Trophoblast cell (in vitro differentiated cells and primary cell): Measurements from ENCODE around the gene A3GALT2.
"Not testable (repeated sequence)": the region's sequence is repeated elsewhere in the genome, so short reads cannot be mapped to it uniquely, and the experiment has no call there.

Experiments
- DNase-seq, 2 donors: peaks; one replicate each; pipeline ENCODE4 v3.0.0-alpha.2; 2016
- H2AFZ ChIP-seq: 2 replicates; pipeline ENCODE4 v1.6.1; 2013; ENCODE audit warnings: low read length, moderate library complexity, mild to moderate bottlenecking; ENCODE audit not compliant: insufficient read depth, poor library complexity
- H2AK5ac ChIP-seq: 2 replicates; pipeline ENCODE4 v1.6.1; 2013; ENCODE audit warnings: mild to moderate bottlenecking, low read length
- H2BK120ac ChIP-seq: 2 replicates; pipeline ENCODE4 v1.6.1; 2013; ENCODE audit warnings: low read length, mild to moderate bottlenecking, moderate library complexity; ENCODE audit not compliant: insufficient read depth, poor library complexity
- H2BK12ac ChIP-seq: 2 replicates; pipeline ENCODE4 v1.6.1; 2013; ENCODE audit warnings: mild to moderate bottlenecking, low read length, moderate library complexity
- H2BK5ac ChIP-seq: 2 replicates; pipeline ENCODE4 v1.6.1; 2013; ENCODE audit warnings: low read length, low read depth, moderate library complexity, mild to moderate bottlenecking; ENCODE audit not compliant: poor library complexity
- H3K14ac ChIP-seq: 2 replicates; pipeline ENCODE4 v1.6.1; 2013; ENCODE audit warnings: mild to moderate bottlenecking, low read length
- H3K18ac ChIP-seq: 2 replicates; pipeline ENCODE4 v1.6.1; 2013; ENCODE audit warnings: mild to moderate bottlenecking, low read length
- H3K23ac ChIP-seq: 2 replicates; pipeline ENCODE4 v1.6.1; 2013; ENCODE audit warnings: low read length
- H3K27ac ChIP-seq: 2 replicates; pipeline ENCODE4 v1.5.1; 2013; ENCODE audit warnings: low read depth, mild to moderate bottlenecking, inconsistent platforms, low read length, moderate library complexity
- H3K27me3 ChIP-seq: 2 replicates; pipeline ENCODE4 v1.6.1; 2013; ENCODE audit warnings: inconsistent platforms, mild to moderate bottlenecking, low read length, moderate library complexity; ENCODE audit not compliant: insufficient read depth
- H3K36me3 ChIP-seq, 2 experiments: 1 replicate in 1 of 2; 2 replicates in 1 of 2; pipeline ENCODE4 v1.6.1; 2013; ENCODE audit warnings: low read length in 2 of 2, mild to moderate bottlenecking in 2 of 2, moderate library complexity in 1 of 2; ENCODE audit not compliant: insufficient read depth in 2 of 2, control insufficient read depth in 1 of 2
- H3K4ac ChIP-seq: 2 replicates; pipeline ENCODE4 v1.6.1; 2013; ENCODE audit warnings: low read depth, mild to moderate bottlenecking, low read length, moderate library complexity
- H3K4me1 ChIP-seq, 2 experiments: 1 replicate in 1 of 2; 2 replicates in 1 of 2; pipeline ENCODE4 v1.6.1; 2013; ENCODE audit warnings: low read length in 2 of 2, mild to moderate bottlenecking in 2 of 2, moderate library complexity in 1 of 2; ENCODE audit not compliant: insufficient read depth in 2 of 2, control insufficient read depth in 1 of 2
- H3K4me2 ChIP-seq: 2 replicates; pipeline ENCODE4 v1.6.1; 2013; ENCODE audit warnings: inconsistent platforms, mild to moderate bottlenecking, low read length, moderate library complexity
- H3K4me3 ChIP-seq: 2 replicates; pipeline ENCODE4 v1.5.1; 2013; ENCODE audit warnings: mild to moderate bottlenecking, low read depth, low read length, inconsistent platforms
- H3K79me1 ChIP-seq: one replicate; pipeline ENCODE4 v1.6.1; 2013; ENCODE audit warnings: low read length
- H3K79me2 ChIP-seq: 2 replicates; pipeline ENCODE4 v1.6.1; 2013; ENCODE audit warnings: low read length, mild to moderate bottlenecking; ENCODE audit not compliant: control insufficient read depth, insufficient read depth, poor library complexity
- H3K9ac ChIP-seq: 2 replicates; pipeline ENCODE4 v1.6.1; 2013; ENCODE audit warnings: mild to moderate bottlenecking, low read length
- H3K9me3 ChIP-seq: 2 replicates; pipeline ENCODE4 v1.6.1; 2013; ENCODE audit warnings: low read depth, mild to moderate bottlenecking, control low read depth, inconsistent platforms, low read length; ENCODE audit not compliant: insufficient read depth
- H4K12ac ChIP-seq: 2 replicates; pipeline ENCODE4 v1.6.1; 2013; ENCODE audit warnings: low read depth, mild to moderate bottlenecking, low read length, moderate library complexity
- H4K8ac ChIP-seq: 2 replicates; pipeline ENCODE4 v1.6.1; 2013; ENCODE audit warnings: low read depth, mild to moderate bottlenecking, low read length, moderate library complexity
- H4K91ac ChIP-seq: one replicate; pipeline ENCODE4 v1.6.1; 2013; ENCODE audit warnings: low read depth, mild to moderate bottlenecking, low read length, moderate library complexity
- WGBS: extraction: QIAGEN DNeasy Blood & Tissue Kit; methylation state at CpG from one replicate; pipeline ENCODE4 v1.1.7; 2013; ENCODE audit warnings: missing lambda C conversion rate; ENCODE audit not compliant: insufficient read length, insufficient coverage; ENCODE audit errors: extremely low coverage; 5-methylcytosine and 5-hydroxymethylcytosine counted together

Gene A3GALT2

DNA sequence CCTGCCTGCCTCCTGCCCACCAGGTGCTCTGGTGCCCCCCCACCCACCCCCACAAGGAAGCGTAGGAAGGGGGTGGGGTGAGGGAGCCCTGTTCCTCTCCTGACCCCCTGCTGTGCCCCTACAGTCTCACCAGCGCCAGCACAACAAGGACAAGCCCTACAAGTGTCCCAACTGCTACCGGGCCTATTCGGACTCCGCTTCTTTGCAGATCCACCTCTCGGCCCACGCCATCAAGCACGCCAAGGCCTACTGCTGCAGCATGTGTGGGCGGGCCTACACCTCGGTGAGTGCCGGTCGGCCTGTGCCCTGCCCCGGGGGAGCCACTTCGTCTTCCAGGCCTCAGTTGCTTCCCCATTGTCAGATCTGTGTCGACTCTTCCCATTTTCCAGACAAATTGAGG, 25.9 kb downstream of the A3GALT2 start:
- Histone ChIP-seq H2BK120ac (no peak overlapping the region), H3K4me2 (no peak overlapping the region), H4K8ac (no peak overlapping the region), H3K27ac (no peak overlapping the region), H3K79me1 (no peaks in the 10 kb centered on the region), H3K4me1 (no peaks in the 10 kb centered on the region), H3K79me2 (no peaks in the 10 kb centered on the region), H3K14ac (no peak overlapping the region), H2BK5ac (no peak overlapping the region), H2AK5ac (no peak overlapping the region), H4K12ac (no peak overlapping the region), H3K4ac (no peak overlapping the region), H3K9ac (no peak overlapping the region), H3K23ac (no peak overlapping the region), H3K27me3 (no peaks in the 10 kb centered on the region), H3K9me3 (no peaks in the 10 kb centered on the region), H3K4me3 (no peak overlapping the region), H4K91ac (no peak overlapping the region), H3K18ac (no peak overlapping the region), H3K36me3 (peaks cover 49 to 60% of the 10 kb centered on the region in 2 experiments), H2AFZ (no peak overlapping the region), H2BK12ac (no peak overlapping the region)
- no peak for DNase-seq
- no CpG with 5 or more reads among the region's 15 CpGs for WGBS

- H3K36me3 ChIP-seq: peaks cover 49 to 60% of the 10 kb centered on the region in 2 experiments
These were observed 26.6 kb downstream of the A3GALT2 start for GRCh38 chr1:33294071-33295010.

GRCh38 chr1:33292726-33293340, 28.1 kb downstream of the A3GALT2 start:
- no peak overlapping the region for H2BK5ac ChIP-seq
- no peak overlapping the region for H2BK120ac ChIP-seq
- H3K18ac ChIP-seq: no peak overlapping the region
- H4K12ac ChIP-seq: no peak overlapping the region
- no peak overlapping the region for H2AK5ac ChIP-seq
- no peak overlapping the region for H3K23ac ChIP-seq
- no peaks in the 10 kb centered on the region for H3K79me1 ChIP-seq
- H3K9me3 ChIP-seq: peaks cover 2% of the 10 kb centered on the region
- no peaks in the 10 kb centered on the region for H3K79me2 ChIP-seq
- H2AFZ ChIP-seq: no peak overlapping the region
- no peaks in the 10 kb centered on the region for H3K4me1 ChIP-seq
- no peak overlapping the region for H3K27ac ChIP-seq
- H3K4me2 ChIP-seq: no peak overlapping the region
- peaks cover 47 to 58% of the 10 kb centered on the region in 2 experiments for H3K36me3 ChIP-seq
- no peak overlapping the region for H2BK12ac ChIP-seq
- WGBS: no CpG with 5 or more reads among the region's 13 CpGs
- no peak for DNase-seq
- no peak overlapping the region for H3K14ac ChIP-seq
- H3K4ac ChIP-seq: no peak overlapping the region
- no peak overlapping the region for H3K9ac ChIP-seq
- H4K91ac ChIP-seq: no peak overlapping the region
- no peaks in the 10 kb centered on the region for H3K27me3 ChIP-seq
- H4K8ac ChIP-seq: no peak overlapping the region
- no peak overlapping the region for H3K4me3 ChIP-seq

More at GRCh38 chr1:33294071-33295010, 26.6 kb downstream of the A3GALT2 start:
- no peak overlapping the region for H3K4me2 ChIP-seq
- no peak overlapping the region for H3K23ac ChIP-seq
- H2AK5ac ChIP-seq: no peak overlapping the region
- no peak overlapping the region for H3K14ac ChIP-seq
- H3K9ac ChIP-seq: no peak overlapping the region
- H3K4me1 ChIP-seq: no peaks in the 10 kb centered on the region
- no peaks in the 10 kb centered on the region for H3K27me3 ChIP-seq
- H4K12ac ChIP-seq: no peak overlapping the region
- DNase-seq: no peak
- no peak overlapping the region for H2AFZ ChIP-seq
- H3K4ac ChIP-seq: no peak overlapping the region
- H3K79me1 ChIP-seq: no peaks in the 10 kb centered on the region
- no peak overlapping the region for H2BK5ac ChIP-seq
- no peak overlapping the region for H4K91ac ChIP-seq
- no peaks in the 10 kb centered on the region for H3K79me2 ChIP-seq
- H3K4me3 ChIP-seq: no peak overlapping the region
- H2BK12ac ChIP-seq: no peak overlapping the region
- no peak overlapping the region for H3K27ac ChIP-seq
- no peaks in the 10 kb centered on the region for H3K9me3 ChIP-seq
- no peak overlapping the region for H3K18ac ChIP-seq
- H2BK120ac ChIP-seq: no peak overlapping the region
- WGBS: no CpG with 5 or more reads among the region's 13 CpGs
- no peak overlapping the region for H4K8ac ChIP-seq

GRCh38 chr1:33290615-33291014, 30.3 kb downstream of the A3GALT2 start:
- WGBS: no CpG with 5 or more reads among the region's 2 CpGs
- not testable (repeated sequence) for H3K79me1 ChIP-seq, H3K23ac ChIP-seq, H2BK120ac ChIP-seq, H2BK5ac ChIP-seq, H3K4ac ChIP-seq, H2BK12ac ChIP-seq, H3K18ac ChIP-seq, H4K8ac ChIP-seq, H4K12ac ChIP-seq, H3K9me3 ChIP-seq, DNase-seq, H3K4me2 ChIP-seq, H3K27me3 ChIP-seq, H3K4me3 ChIP-seq, H3K79me2 ChIP-seq, H3K14ac ChIP-seq, H2AK5ac ChIP-seq, H2AFZ ChIP-seq, H3K4me1 ChIP-seq, H3K27ac ChIP-seq, H3K9ac ChIP-seq, H4K91ac ChIP-seq
- H3K36me3 ChIP-seq: peaks cover 38 to 45% of the 10 kb centered on the region in 2 experiments
